K562 (cell line): ENCODE data around the gene ABI2. TPM values are rescaled to one million over a fixed set of nuclear protein-coding genes. Genes with fewer than 3 reads are reported as not detected.

Experiments used
- ATAC-seq: fragments of 200-7000 bp; cut with Tn5 transposase; 3 replicates; pipeline ENCODE4 v1.9.1; 2020; ENCODE audit warnings: moderate library complexity
- BruUV-seq: library from RNA; stranded (reverse); fragments of 400-500 nt; replicated peaks from 2 replicates; lab custom pipeline; 2021; lab: Mats Ljungman, UMichigan
- CTCF ChIA-PET: fragments of 300-600 bp; formaldehyde crosslinking; extraction: SDS; loops from one replicate; lab custom pipeline; 2021; ENCODE audit warnings: low intra/inter-chr PET ratio; lab: Yijun Ruan, JAX
- POLR2A ChIA-PET: fragments of 300-600, 350-650 bp; sonication (Branson Sonifier 250); formaldehyde crosslinking; extraction: SDS; loops from one replicate; lab custom pipeline; 2021; ENCODE audit warnings: antibody characterized with exemption, inconsistent platforms; lab: Yijun Ruan, JAX
- DNase-seq, 4 experiments: peaks; one replicate each; pipeline versions ENCODE4 v3.0.0 to v3.0.0-alpha.2; 2011 to 2018; ENCODE audit warnings: low spot score in 3 of 4, mixed read lengths in 3 of 4; ENCODE audit errors: extremely low read depth in 1 of 4
- FAIRE-seq: peaks from 2 replicates; lab custom pipeline; 2011; peaks lifted over from hg19 to GRCh38; lab: Jason Lieb, UNC
- H2AFZ ChIP-seq: 2 replicates; pipeline ENCODE4 v1.6.0; 2011; ENCODE audit warnings: low read depth, low read length, control low read depth, inconsistent platforms
- H3K27ac ChIP-seq: fragments of 200-600 bp; 3 replicates; pipeline ENCODE4 v1.8.0; 2011; ENCODE audit warnings: low read depth, mild to moderate bottlenecking, control low read depth, inconsistent platforms, low read length, moderate library complexity, mixed read lengths; ENCODE audit errors: extremely low read depth
- H3K27me3 ChIP-seq, 2 experiments: fragments of 300-600 bp in 1 of 2; 2 replicates in 1 of 2; 3 replicates in 1 of 2; pipeline versions ENCODE4 v1.6.0 to v1.8.0; 2011; ENCODE audit warnings: inconsistent platforms in 2 of 2, low read length in 2 of 2, mild to moderate bottlenecking in 1 of 2, mixed read lengths in 1 of 2, moderate library complexity in 1 of 2; ENCODE audit not compliant: control insufficient read depth in 2 of 2, insufficient read depth in 2 of 2
- H3K36me3 ChIP-seq: fragments of 300-600 bp; 3 replicates; pipeline ENCODE4 v1.8.0; 2011; ENCODE audit warnings: mild to moderate bottlenecking, low read length, inconsistent platforms; ENCODE audit not compliant: control insufficient read depth, insufficient read depth
- H3K4me1 ChIP-seq, 2 experiments: fragments of 200-600 bp in 1 of 2; replicated peaks in 1 of 2; 2 replicates in 1 of 2; 3 replicates in 1 of 2; pipeline versions ENCODE4 v1.5.1 to v1.8.0; 2011; ENCODE audit warnings: inconsistent platforms in 2 of 2, low read length in 2 of 2, mild to moderate bottlenecking in 1 of 2, mixed read lengths in 1 of 2, moderate library complexity in 1 of 2; ENCODE audit not compliant: control insufficient read depth in 2 of 2, insufficient read depth in 2 of 2
- H3K4me2 ChIP-seq: 2 replicates; pipeline ENCODE4 v1.6.1; 2011; ENCODE audit warnings: low read length, control low read depth, inconsistent platforms, mixed read lengths; ENCODE audit not compliant: insufficient read depth
- H3K4me3 ChIP-seq: fragments of 200-600 bp; sonication (generic), shearing (Covaris generic); 2 replicates; pipeline ENCODE4 v1.5.1; 2016; ENCODE audit warnings: control low read depth, inconsistent platforms
- H3K79me2 ChIP-seq: fragments of 200-600 bp; 3 replicates; pipeline ENCODE4 v1.8.0; 2011; ENCODE audit warnings: low read length, inconsistent platforms; ENCODE audit not compliant: control insufficient read depth, insufficient read depth
- H3K9ac ChIP-seq, 2 experiments: 2 replicates each; pipeline versions ENCODE4 v1.6.0 to v1.6.1; 2011; ENCODE audit warnings: low read depth in 2 of 2, low read length in 2 of 2, control low read depth in 1 of 2, inconsistent platforms in 1 of 2, mild to moderate bottlenecking in 1 of 2, mixed read lengths in 1 of 2; ENCODE audit not compliant: insufficient read depth in 1 of 2
- H3K9me1 ChIP-seq: one replicate; pipeline ENCODE4 v1.6.0; 2011; ENCODE audit warnings: inconsistent platforms, mild to moderate bottlenecking, low read length, moderate library complexity; ENCODE audit not compliant: control insufficient read depth, insufficient read depth
- H3K9me3 ChIP-seq: replicated peaks from 2 replicates; pipeline ENCODE4 v1.5.1; 2011; ENCODE audit warnings: low read depth, low read length, inconsistent platforms; ENCODE audit not compliant: control insufficient read depth, insufficient read depth
- H4K20me1 ChIP-seq: replicated peaks from 2 replicates; pipeline ENCODE4 v1.6.1; 2011; ENCODE audit warnings: low read length, inconsistent platforms, mixed read lengths; ENCODE audit not compliant: control insufficient read depth, insufficient read depth
- BRF1 ChIP-seq: IDR thresholded peaks from 3 replicates; pipeline ENCODE4 v1.6.1; 2011; ENCODE audit warnings: borderline replicate concordance, mild to moderate bottlenecking; ENCODE audit not compliant: insufficient read length; ENCODE audit errors: extremely low read depth
- E2F3 ChIP-seq: fragments of 250-450 bp; sonication (Bioruptor Pico); IDR thresholded peaks from 2 replicates; pipeline ENCODE4 v1.4.0; 2020; ENCODE audit warnings: mild to moderate bottlenecking
- ELF2 ChIP-seq: fragments of 250-450 bp; sonication (Bioruptor Pico); IDR thresholded peaks from 2 replicates; pipeline ENCODE4 v1.5.0; 2021; ENCODE audit warnings: mild to moderate bottlenecking
- FOXA3 ChIP-seq, 2 experiments: fragments of 450-650 bp in 1 of 2; sonication (generic) in 1 of 2; formaldehyde crosslinking; IDR thresholded peaks in 1 of 2; conservative IDR thresholded peaks in 1 of 2; 2 replicates each; pipeline versions ENCODE4 v1.4.0 to v1.8.0; 2020 to 2022; ENCODE audit warnings: mild to moderate bottlenecking in 2 of 2, missing genetic modification reagents in 1 of 2
- FOXO4 ChIP-seq: fragments of 450-650 bp; formaldehyde crosslinking; IDR thresholded peaks from 2 replicates; pipeline ENCODE4 v1.4.0; 2020; ENCODE audit warnings: mild to moderate bottlenecking, moderate library complexity
- MCM7 ChIP-seq, 2 experiments: fragments of 450-650 bp; IDR thresholded peaks; 2 replicates each; pipeline ENCODE4 v1.6.1; 2016 to 2018
- MECOM ChIP-seq: fragments of 250-450 bp; sonication (Bioruptor Pico); IDR thresholded peaks from 2 replicates; pipeline ENCODE4 v1.8.0; 2022; ENCODE audit warnings: inconsistent platforms
- POLR2H ChIP-seq: IDR thresholded peaks from 2 replicates; pipeline ENCODE4 v1.6.1; 2016; ENCODE audit warnings: missing genetic modification characterization, low read depth, mild to moderate bottlenecking, control low read depth, missing compliant biosample characterization, moderate library complexity
- UBTF ChIP-seq, 2 experiments: IDR thresholded peaks; 2 replicates each; pipeline ENCODE4 v1.6.1; 2012; ENCODE audit warnings: improper control_type of control experiment in 2 of 2, low read depth in 2 of 2, low read length in 2 of 2, borderline replicate concordance in 1 of 2
- WGBS: fragments of 100-300 bp; shearing (Covaris generic); methylation state at CpG from one replicate; pipeline ENCODE4 v1.1.6; 2016; ENCODE audit warnings: low coverage, mixed read lengths; ENCODE audit not compliant: insufficient coverage; ENCODE audit errors: missing lambda C conversion rate; 5-methylcytosine and 5-hydroxymethylcytosine counted together
- in situ Hi-C: fragments of 300-500 bp; cut with MboI; formaldehyde crosslinking; loops from 4 replicates; pipeline ENCODE4 v1.15.0; 2018; ENCODE audit warnings: inconsistent platforms, mixed read lengths
- intact Hi-C: fragments of 100-400 bp; cut with micrococcal nuclease; formaldehyde crosslinking; loops from 2 replicates; pipeline ENCODE4 v1.14.2; 2022
- polyA plus RNA-seq, 8 experiments: library from polyadenylated mRNA; depleted of rRNA in 4 of 8; stranded (reverse) in 5 of 8; unstranded in 3 of 8; fragments of >200 nt; fragmentation: Nextera tagmentation in 2 of 8; fragmentation: Illumina TruSeq in 1 of 8; extraction: Ambion mirVana in 2 of 8; extraction: Trizol in 1 of 8; gene quantifications; 2 replicates each; pipeline versions ENCODE4 v1.2.1 to v1.2.3, GENCODE V29; 2011 to 2014; ENCODE audit warnings: inconsistent platforms in 1 of 8, missing spikeins in 1 of 8
- total RNA-seq, 7 experiments: library from RNA; depleted of rRNA in 6 of 7; stranded (reverse); fragments of >200 nt in 6 of 7; fragmentation: Illumina TruSeq in 2 of 7; extraction: Trizol in 2 of 7; gene quantifications; 2 replicates each; pipeline versions ENCODE4 v1.2.1 to v1.2.3, GENCODE V29; 2011 to 2021; ENCODE audit warnings: low replicate concordance in 1 of 7

The ABI2 gene
- total and polyA plus RNA-seq, 9 of the 15 experiments (the other 6 are each of a cell fraction or from before 2014, with no cell fraction given) = 5.3 to 24.3 (median 12.2) TPM

GRCh38 chr2:203352604-203353255 lies 24.5 kb downstream of the ABI2 start:
- no peak overlapping the region for H2AFZ ChIP-seq
- in situ Hi-C loops (no loop called here), intact Hi-C loops (no loop called here)
- no peaks in the 10 kb centered on the region for H3K27me3 ChIP-seq
- peaks cover 4% of the 10 kb centered on the region; the same call in 1 of the 3 replicates for H3K79me2 ChIP-seq
- FAIRE-seq = no peak
- BruUV-seq = no TSS peak
- no peak overlapping the region for H3K9ac ChIP-seq
- no peak overlapping the region for H3K4me2 ChIP-seq
- H4K20me1 ChIP-seq = no peaks in the 10 kb centered on the region
- no peaks in the 10 kb centered on the region for H3K9me1 ChIP-seq
- no peak overlapping the region for H3K27ac ChIP-seq
- ATAC-seq = no peak
- POLR2A ChIA-PET = no interaction called here
- H3K4me1 ChIP-seq = peaks cover 0 to 4% of the 10 kb centered on the region in 2 experiments; a peak in 3 of 5 replicates
- TF ChIP-seq UBTF (IDR thresholded peaks at IDR 0.05; ENCODE audit: borderline replicate concordance in 1 of 2, low read depth in 2 of 2, low read length in 2 of 2) = no peak
- no peak for TF ChIP-seq FOXO4
- TF ChIP-seq MECOM (CRISPR knock-in tag) = no peak
- TF ChIP-seq ELF2 = no peak
- TF ChIP-seq BRF1 = no peak
- TF ChIP-seq FOXA3 (CRISPR knock-in tag; conservative IDR thresholded peaks at IDR 0.05 in 1 of 2, IDR thresholded peaks at IDR 0.05 in 1 of 2) = peak in 1 of 2 experiments; percentile 41; a peak in 1 of 4 replicates
- TF ChIP-seq MCM7 (IDR thresholded peaks at IDR 0.05) = no peak
- TF ChIP-seq E2F3 (CRISPR knock-in tag) = no peak
- TF ChIP-seq POLR2H = no peak
- TF ChIP-seq, all 486 proteins: peak for 1
- H3K9me3 ChIP-seq = no peaks in the 10 kb centered on the region
- no peak for DNase-seq
- H3K36me3 ChIP-seq = no peaks in the 10 kb centered on the region
- WGBS = 80% methylated on average over 5 of the region's 5 CpGs
- CTCF ChIA-PET = no interaction called here
- no peak overlapping the region for H3K4me3 ChIP-seq
